Tibial nerve (tissue), 4 donors: ENCODE measurements around the gene ATP1A4. TPM values are rescaled to one million over a fixed set of nuclear protein-coding genes. Genes with fewer than 3 reads are reported as not detected.

Experiments used
- DNase-seq, 2 donors: peaks; one replicate each; pipeline ENCODE4 v3.0.0-alpha.2; 2019; ENCODE audit warnings: low spot score in 2 of 2
- H3K27ac ChIP-seq, 4 donors: fragments of 200-600 bp; sonication (generic) in 3 of 4; one replicate each; pipeline ENCODE4 v1.5.1; 2017 to 2019; ENCODE audit warnings: mild to moderate bottlenecking in 1 of 4
- H3K27me3 ChIP-seq, 2 donors: fragments of 200-600 bp; sonication (generic) in 1 of 2; one replicate each; pipeline versions ENCODE4 v1.5.1 to v1.6.0; 2017 to 2019
- H3K36me3 ChIP-seq, 3 donors: fragments of 200-600 bp; sonication (generic); one replicate each; pipeline ENCODE4 v1.5.1; 2018 to 2019
- H3K4me1 ChIP-seq, 4 donors: fragments of 200-600 bp; sonication (generic) in 3 of 4; one replicate each; pipeline ENCODE4 v1.5.1; 2017 to 2019
- H3K4me3 ChIP-seq, 4 donors: fragments of 200-600 bp; sonication (generic) in 3 of 4; one replicate each; pipeline ENCODE4 v1.5.1; 2017 to 2019; ENCODE audit warnings: mild to moderate bottlenecking in 1 of 4, moderate library complexity in 1 of 4
- H3K9me3 ChIP-seq, 4 donors: fragments of 200-600 bp; sonication (generic) in 3 of 4; one replicate each; pipeline ENCODE4 v1.5.1; 2017 to 2019
- EP300 ChIP-seq, 2 donors: sonication (generic); formaldehyde crosslinking; IDR thresholded peaks; one replicate each; pipeline ENCODE4 v1.6.1; 2017; ENCODE audit warnings: antibody characterized with exemption in 2 of 2, mild to moderate bottlenecking in 1 of 2
- POLR2A ChIP-seq, 2 donors: fragments of 450-650 bp; IDR thresholded peaks; one replicate each; pipeline ENCODE4 v1.6.1; 2017; ENCODE audit warnings: antibody characterized with exemption in 2 of 2, mild to moderate bottlenecking in 2 of 2, moderate library complexity in 2 of 2
- WGBS, 2 donors: methylation state at CpG; one replicate each; pipeline ENCODE4 v1.1.5; 2018; 5-methylcytosine and 5-hydroxymethylcytosine counted together
- total RNA-seq, 4 donors: library from RNA; depleted of rRNA; stranded (reverse); fragments of >200 nt; gene quantifications; one replicate each; pipeline ENCODE4 v1.1.0, GENCODE V29; 2016
- TF ChIP-seq, protein P1 (sequence below), 5 experiments: fragments of 200-600 bp in 3 of 5; fragments of 450-650 bp in 2 of 5; sonication (generic) in 3 of 5; IDR thresholded peaks; one replicate each; pipeline ENCODE4 v1.5.1; 2016 to 2019; ENCODE audit warnings: antibody characterized with exemption in 5 of 5, mild to moderate bottlenecking in 3 of 5, moderate library complexity in 2 of 5

The ATP1A4 gene
- total RNA-seq, 4 donors from 2014 or later = 0.90 to 5.0 (median 2.1) TPM

- 78 to 84% methylated on average over 5 of the region's 5 CpGs for WGBS, 2 donors
- no peaks in the 10 kb centered on the region for H3K27me3 ChIP-seq
- peaks cover 0 to 64% (median 16%) of the 10 kb centered on the region in 4 donors for H3K4me1 ChIP-seq
- H3K4me3 ChIP-seq = no peak overlapping the region
- no peaks in the 10 kb centered on the region for H3K9me3 ChIP-seq
- DNase-seq = no peak
- H3K27ac ChIP-seq = peak overlapping the region in 3 of 4 donors; percentile 46 to 81 (median 76)
- peaks cover 0 to 79% (median 0%) of the 10 kb centered on the region in 3 donors for H3K36me3 ChIP-seq
- TF ChIP-seq POLR2A (IDR thresholded peaks at IDR 0.05) (no peak), EP300 (IDR thresholded peaks at IDR 0.05) (no peak)
- TF ChIP-seq, protein P1, sequence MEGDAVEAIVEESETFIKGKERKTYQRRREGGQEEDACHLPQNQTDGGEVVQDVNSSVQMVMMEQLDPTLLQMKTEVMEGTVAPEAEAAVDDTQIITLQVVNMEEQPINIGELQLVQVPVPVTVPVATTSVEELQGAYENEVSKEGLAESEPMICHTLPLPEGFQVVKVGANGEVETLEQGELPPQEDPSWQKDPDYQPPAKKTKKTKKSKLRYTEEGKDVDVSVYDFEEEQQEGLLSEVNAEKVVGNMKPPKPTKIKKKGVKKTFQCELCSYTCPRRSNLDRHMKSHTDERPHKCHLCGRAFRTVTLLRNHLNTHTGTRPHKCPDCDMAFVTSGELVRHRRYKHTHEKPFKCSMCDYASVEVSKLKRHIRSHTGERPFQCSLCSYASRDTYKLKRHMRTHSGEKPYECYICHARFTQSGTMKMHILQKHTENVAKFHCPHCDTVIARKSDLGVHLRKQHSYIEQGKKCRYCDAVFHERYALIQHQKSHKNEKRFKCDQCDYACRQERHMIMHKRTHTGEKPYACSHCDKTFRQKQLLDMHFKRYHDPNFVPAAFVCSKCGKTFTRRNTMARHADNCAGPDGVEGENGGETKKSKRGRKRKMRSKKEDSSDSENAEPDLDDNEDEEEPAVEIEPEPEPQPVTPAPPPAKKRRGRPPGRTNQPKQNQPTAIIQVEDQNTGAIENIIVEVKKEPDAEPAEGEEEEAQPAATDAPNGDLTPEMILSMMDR (IDR thresholded peaks at IDR 0.05) = no peak
Observed at GRCh38 chr1:160130486-160130885, 20.9 kb upstream of the ATP1A4 start.

GRCh38 chr1:160130939-160131338 lies 20.5 kb upstream of the ATP1A4 start:
- WGBS, 2 donors = 96 to 100% methylated on average over 1 of the region's 1 CpG
- Histone ChIP-seq H3K27me3 (no peaks in the 10 kb centered on the region), H3K36me3 (peaks cover 0 to 79% (median 0%) of the 10 kb centered on the region in 3 donors), H3K27ac (peak overlapping the region; percentile 41 to 81 (median 61)), H3K4me3 (no peak overlapping the region), H3K4me1 (peaks cover 0 to 59% (median 15%) of the 10 kb centered on the region in 4 donors), H3K9me3 (no peaks in the 10 kb centered on the region)
- DNase-seq = no peak
- peak in 1 of 2 donors; percentile 14 for TF ChIP-seq EP300 (IDR thresholded peaks at IDR 0.05)
- TF ChIP-seq, protein P1 (IDR thresholded peaks at IDR 0.05) = no peak

GRCh38 chr1:160131803-160132565 lies 19.4 kb upstream of the ATP1A4 start:
- peaks cover 0 to 49% (median 15%) of the 10 kb centered on the region in 4 donors for H3K4me1 ChIP-seq
- no peaks in the 10 kb centered on the region for H3K27me3 ChIP-seq
- H3K36me3 ChIP-seq = peaks cover 0 to 84% (median 0%) of the 10 kb centered on the region in 3 donors
- no peak overlapping the region for H3K4me3 ChIP-seq
- peak overlapping the region in 3 of 4 donors; percentile 24 to 81 (median 76) for H3K27ac ChIP-seq
- DNase-seq = no peak
- H3K9me3 ChIP-seq = no peaks in the 10 kb centered on the region
- no peak for TF ChIP-seq POLR2A (IDR thresholded peaks at IDR 0.05)
- TF ChIP-seq EP300 (IDR thresholded peaks at IDR 0.05) = peak in 1 of 2 donors; percentile 94
- TF ChIP-seq, protein P1 (IDR thresholded peaks at IDR 0.05) = no peak
- WGBS, 2 donors = 55 to 56% methylated on average over 8 of the region's 8 CpGs

DNA sequence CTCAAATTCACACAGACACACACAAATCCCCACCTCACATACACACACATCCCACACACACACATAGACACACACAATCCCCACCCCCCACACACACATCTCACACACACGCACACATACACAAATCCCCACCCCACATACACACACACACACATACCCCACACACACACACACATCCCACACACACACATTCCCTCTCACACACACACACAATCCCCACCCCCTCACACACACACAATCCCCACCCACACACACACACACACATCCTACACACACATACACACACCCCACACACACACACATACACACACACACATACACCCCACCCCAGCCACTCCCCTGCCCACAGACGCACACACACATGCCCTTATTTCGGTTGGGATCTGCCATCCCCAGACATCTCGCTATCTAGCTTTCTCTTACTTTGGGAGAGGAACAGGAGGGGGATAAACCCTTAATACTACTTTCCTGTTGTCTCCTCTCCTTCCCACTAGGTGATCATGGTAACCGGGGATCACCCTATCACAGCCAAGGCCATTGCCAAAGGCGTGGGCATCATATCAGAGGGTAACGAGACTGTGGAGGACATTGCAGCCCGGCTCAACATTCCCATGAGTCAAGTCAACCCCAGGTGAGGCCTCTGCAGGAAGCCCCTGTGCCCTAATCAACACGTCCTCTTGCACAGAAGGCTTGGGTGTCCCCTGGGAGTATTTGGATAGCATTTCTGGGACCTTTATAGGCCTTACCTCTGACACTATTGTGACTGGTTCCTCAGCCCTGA lies 17.2 kb upstream of the ATP1A4 start:
- H3K27ac ChIP-seq = peak overlapping the region in 2 of 4 donors; percentile 62 to 73
- no peaks in the 10 kb centered on the region for H3K27me3 ChIP-seq
- TF ChIP-seq, protein P1 (IDR thresholded peaks at IDR 0.05) = no peak
- no peak for TF ChIP-seq EP300 (IDR thresholded peaks at IDR 0.05)
- TF ChIP-seq POLR2A (IDR thresholded peaks at IDR 0.05) = no peak
- WGBS, 2 donors = 72 to 79% methylated on average over 5 to 9 of the region's 9 CpGs
- peaks cover 0 to 36% (median 15%) of the 10 kb centered on the region in 4 donors for H3K4me1 ChIP-seq
- no peak for DNase-seq
- H3K9me3 ChIP-seq = no peaks in the 10 kb centered on the region
- H3K36me3 ChIP-seq = peaks cover 0 to 89% (median 0%) of the 10 kb centered on the region in 3 donors
- no peak overlapping the region for H3K4me3 ChIP-seq
